HFF-Myc (cell line): ENCODE measurements around the gene PSME3.

Experiments
- DNase-seq: peaks from one replicate; pipeline ENCODE4 v3.0.0-alpha.2; 2011; ENCODE audit warnings: low read depth; ENCODE audit errors: extremely low read depth
- H3K4me3 ChIP-seq: replicated peaks from 2 replicates; pipeline ENCODE4 v1.5.1; 2011; ENCODE audit warnings: low read depth, mild to moderate bottlenecking, control low read depth, low read length
- CTCF ChIP-seq: IDR thresholded peaks from 2 replicates; pipeline ENCODE4 v1.5.1; 2012; ENCODE audit warnings: mild to moderate bottlenecking, low read depth, low read length, control low read depth; ENCODE audit errors: missing control alignments

Gene PSME3

GRCh38 chr17:42886283-42887176 is 53.3 kb downstream of the PSME3 start:
- no peak overlapping the region for H3K4me3 ChIP-seq
- no peak for TF ChIP-seq CTCF
- no peak for DNase-seq

- H3K4me3 ChIP-seq: no peak overlapping the region
- no peak for DNase-seq
- TF ChIP-seq CTCF: no peak
Measured at GRCh38 chr17:42889809-42890208, 56.6 kb downstream of the PSME3 start.

GRCh38 chr17:42891539-42892152 is 58.4 kb downstream of the PSME3 start:
- no peak for DNase-seq
- no peak overlapping the region for H3K4me3 ChIP-seq

GRCh38 chr17:42893359-42893758 is 60.2 kb downstream of the PSME3 start:
- TF ChIP-seq CTCF: no peak
- no peak overlapping the region for H3K4me3 ChIP-seq
- no peak for DNase-seq

More at GRCh38 chr17:42891539-42892152, 58.4 kb downstream of the PSME3 start:
- no peak for TF ChIP-seq CTCF
